WTC11 (cell line): ENCODE data around the gene NEDD4L.

Source experiments
- CREM ChIP-seq: sonication (generic); formaldehyde crosslinking; IDR thresholded peaks from 2 replicates; pipeline ENCODE4 v1.8.1; 2022; ENCODE audit warnings: mild to moderate bottlenecking, missing genetic modification reagents, moderate library complexity
- CTCF ChIP-seq: fragments of 200-600 bp; IDR thresholded peaks from 2 replicates; pipeline ENCODE4 v1.8.0; 2022; ENCODE audit warnings: antibody characterized with exemption
- E2F1 ChIP-seq: sonication (generic); formaldehyde crosslinking; IDR thresholded peaks from 2 replicates; pipeline ENCODE4 v1.8.0; 2022; ENCODE audit warnings: mild to moderate bottlenecking, missing genetic modification reagents
- ZNF121 ChIP-seq: sonication (generic); formaldehyde crosslinking; IDR thresholded peaks from 2 replicates; pipeline ENCODE4 v1.8.0; 2023; ENCODE audit warnings: missing genetic modification reagents

- TF ChIP-seq ZNF121 (no peak), CTCF (no peak), CREM (CRISPR knock-in tag) (no peak), E2F1 (CRISPR knock-in tag) (no peak)
Measured at GRCh38 chr18:58247363-58247834, 203.4 kb downstream of the NEDD4L start.
